PFSK-1 (cell line): ENCODE measurements around the gene MRAP.

Experiments
- FOXP2 ChIP-seq: optimal IDR thresholded peaks from 2 replicates; pipeline ENCODE3; 2011; ENCODE audit warnings: borderline replicate concordance, control low read depth, inconsistent platforms; ENCODE audit not compliant: insufficient read depth; ENCODE audit errors: extremely low read length, extremely low read depth
- POLR2AphosphoS5 ChIP-seq: IDR thresholded peaks from 2 replicates; pipeline ENCODE4 v1.6.1; 2012; ENCODE audit warnings: low read depth, mild to moderate bottlenecking, control low read depth, low read length, moderate library complexity
- REST ChIP-seq, 2 experiments: IDR thresholded peaks; 2 replicates each; pipeline versions ENCODE4 v1.6.1 to v1.8.0; 2011 to 2012; ENCODE audit warnings: low read depth in 2 of 2, low read length in 2 of 2, control low read depth in 1 of 2, inconsistent platforms in 1 of 2, mild to moderate bottlenecking in 1 of 2, moderate library complexity in 1 of 2; ENCODE audit not compliant: insufficient read depth in 1 of 2
- SIN3A ChIP-seq: IDR thresholded peaks from 2 replicates; pipeline ENCODE4 v1.6.1; 2012; ENCODE audit warnings: mild to moderate bottlenecking, low read length, moderate library complexity, borderline replicate concordance; ENCODE audit not compliant: insufficient read depth
- TAF1 ChIP-seq: IDR thresholded peaks from 2 replicates; pipeline ENCODE4 v1.6.1; 2012; ENCODE audit warnings: low read length, control low read depth, borderline replicate concordance; ENCODE audit not compliant: insufficient read depth

The MRAP gene

GRCh38 chr21:32311621-32312020 lies 13.0 kb downstream of the MRAP start:
- no peak for TF ChIP-seq SIN3A

- no peak for TF ChIP-seq REST (IDR thresholded peaks at IDR 0.05; ENCODE audit: insufficient read depth in 1 of 2, low read depth in 2 of 2, low read length in 2 of 2)
- no peak for TF ChIP-seq POLR2AphosphoS5
- no peak for TF ChIP-seq SIN3A
- no peak for TF ChIP-seq FOXP2
- TF ChIP-seq TAF1, result no peak
These were observed 13.7 kb downstream of the MRAP start for GRCh38 chr21:32312326-32312725.

GRCh38 chr21:32312976-32313375 lies 14.3 kb downstream of the MRAP start:
- TF ChIP-seq POLR2AphosphoS5, result no peak
- TF ChIP-seq REST (IDR thresholded peaks at IDR 0.05; ENCODE audit: insufficient read depth in 1 of 2, low read depth in 2 of 2, low read length in 2 of 2), result no peak
- TF ChIP-seq TAF1, result no peak
- no peak for TF ChIP-seq FOXP2
- TF ChIP-seq SIN3A, result no peak

GRCh38 chr21:32314806-32315205 lies 16.2 kb downstream of the MRAP start:
- TF ChIP-seq REST (IDR thresholded peaks at IDR 0.05; ENCODE audit: insufficient read depth in 1 of 2, low read depth in 2 of 2, low read length in 2 of 2), result no peak

GRCh38 chr21:32315511-32316281 lies 17.0 kb downstream of the MRAP start:
- TF ChIP-seq FOXP2 (no peak), POLR2AphosphoS5 (no peak), SIN3A (no peak), REST (IDR thresholded peaks at IDR 0.05; ENCODE audit: insufficient read depth in 1 of 2, low read depth in 2 of 2, low read length in 2 of 2) (no peak), TAF1 (no peak)
